Measurements from ENCODE around the gene COG6.

COG6 gene

GRCh38 chr13:39767791-39768517 lies 112.5 kb downstream of the COG6 start:
- no peak overlapping the region for H3K4me3 ChIP-seq (ENCODE audit: low read depth, low read length)

- no peak overlapping the region for H3K4me3 ChIP-seq (ENCODE audit: low read depth, low read length)
Observed at GRCh38 chr13:39768962-39769361, 113.5 kb downstream of the COG6 start.

- no peak overlapping the region for H3K4me3 ChIP-seq (ENCODE audit: low read depth, low read length)
Observed at GRCh38 chr13:39770221-39771090, 115.0 kb downstream of the COG6 start.

GRCh38 chr13:39773833-39774232 lies 118.4 kb downstream of the COG6 start:
- H3K4me3 ChIP-seq (ENCODE audit: low read depth, low read length), result no peak overlapping the region

GRCh38 chr13:39776439-39776838 lies 121.0 kb downstream of the COG6 start:
- no peak overlapping the region for H3K4me3 ChIP-seq (ENCODE audit: low read depth, low read length)

GRCh38 chr13:39777021-39777420 lies 121.6 kb downstream of the COG6 start:
- H3K4me3 ChIP-seq (ENCODE audit: low read depth, low read length), result no peak overlapping the region

- H3K4me3 ChIP-seq (ENCODE audit: low read depth, low read length), result no peak overlapping the region
Observed at GRCh38 chr13:39777527-39778061, 122.1 kb downstream of the COG6 start.

- no peak overlapping the region for H3K4me3 ChIP-seq (ENCODE audit: low read depth, low read length)
Observed at GRCh38 chr13:39779337-39780265, 124.1 kb downstream of the COG6 start.

GRCh38 chr13:39780711-39781110 lies 125.2 kb downstream of the COG6 start:
- no peak overlapping the region for H3K4me3 ChIP-seq (ENCODE audit: low read depth, low read length)

- no peak overlapping the region for H3K4me3 ChIP-seq (ENCODE audit: low read depth, low read length)
Observed at GRCh38 chr13:39781381-39781780, 125.9 kb downstream of the COG6 start.

GRCh38 chr13:39783051-39783450 lies 127.6 kb downstream of the COG6 start:
- H3K4me3 ChIP-seq (ENCODE audit: low read depth, low read length), result no peak overlapping the region

- no peak overlapping the region for H3K4me3 ChIP-seq (ENCODE audit: low read depth, low read length)
Observed at GRCh38 chr13:39784347-39784746, 128.9 kb downstream of the COG6 start.

- no peak overlapping the region for H3K4me3 ChIP-seq (ENCODE audit: low read depth, low read length)
Observed at GRCh38 chr13:39786091-39786490, 130.6 kb downstream of the COG6 start.

GRCh38 chr13:39787086-39787487 lies 131.6 kb downstream of the COG6 start:
- no peak overlapping the region for H3K4me3 ChIP-seq (ENCODE audit: low read depth, low read length)

GRCh38 chr13:39788102-39788501 lies 132.6 kb downstream of the COG6 start:
- H3K4me3 ChIP-seq (ENCODE audit: low read depth, low read length), result no peak overlapping the region

GRCh38 chr13:39789451-39789850 lies 134.0 kb downstream of the COG6 start:
- no peak overlapping the region for H3K4me3 ChIP-seq (ENCODE audit: low read depth, low read length)

Data from iPS-11a (cell line).